Hematopoietic multipotent progenitor cell treated with erythropoietin and hydrocortisone succinate and interleukin-3 and kit ligand, for 17 days (in vitro differentiated cells): Measurements from ENCODE around the gene MARCHF7.
"Not testable (repeated sequence)": the region's sequence is repeated elsewhere in the genome, so short reads cannot be mapped to it uniquely, and the experiment has no call there.

Experiments
- DNase-seq: peaks from one replicate; pipeline ENCODE4 v3.0.0-alpha.2; 2015; ENCODE audit warnings: low spot score

The MARCHF7 gene

GRCh38 chr2:159720676-159721075 is 8.4 kb downstream of the MARCHF7 start:
- DNase-seq = no peak

- no peak for DNase-seq
Measured at GRCh38 chr2:159722580-159722979, 10.3 kb downstream of the MARCHF7 start.

- DNase-seq = not testable (repeated sequence)
Measured at GRCh38 chr2:159724795-159725572, 12.7 kb downstream of the MARCHF7 start.

- no peak for DNase-seq
Measured at GRCh38 chr2:159725713-159726112, 13.4 kb downstream of the MARCHF7 start.

DNA sequence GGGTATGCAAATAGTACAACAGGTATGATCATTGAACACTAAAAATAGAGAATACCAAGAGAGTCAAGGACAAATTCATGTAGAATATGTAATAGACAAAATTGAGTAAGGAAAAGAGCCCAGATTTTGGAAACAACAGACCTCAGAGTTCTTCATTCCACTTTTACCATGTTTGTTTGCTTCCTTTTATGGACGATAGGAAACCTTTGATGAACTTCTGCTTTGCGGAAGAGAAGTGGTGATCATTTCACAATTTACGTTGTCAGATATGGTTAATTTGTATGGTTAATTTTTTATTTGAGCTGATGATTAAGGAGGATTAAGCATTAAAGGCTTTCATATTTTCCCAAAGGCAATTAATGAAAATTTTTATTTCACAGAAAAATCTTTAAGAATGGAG is 16.3 kb downstream of the MARCHF7 start:
- DNase-seq = no peak

GRCh38 chr2:159735648-159736047 is 23.3 kb downstream of the MARCHF7 start:
- no peak for DNase-seq

DNA sequence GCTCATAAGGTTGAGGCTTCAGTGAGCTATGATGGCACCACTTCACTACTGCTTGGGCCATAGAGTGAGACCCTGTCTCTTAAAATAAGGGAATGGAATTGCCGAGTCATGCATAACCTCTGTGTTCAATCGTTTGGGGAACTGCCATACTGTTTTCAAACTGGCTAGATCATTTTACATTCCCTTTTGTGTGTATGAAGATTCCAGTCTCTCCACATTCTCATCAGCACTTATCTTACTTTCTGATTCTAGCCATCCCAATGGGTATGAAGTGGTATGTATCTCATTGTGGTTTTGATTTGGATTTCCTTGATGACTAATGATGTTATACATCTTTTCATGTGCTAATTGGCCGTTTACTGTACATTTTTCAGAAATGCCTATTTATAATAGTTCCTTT is 23.7 kb downstream of the MARCHF7 start:
- no peak for DNase-seq

DNA sequence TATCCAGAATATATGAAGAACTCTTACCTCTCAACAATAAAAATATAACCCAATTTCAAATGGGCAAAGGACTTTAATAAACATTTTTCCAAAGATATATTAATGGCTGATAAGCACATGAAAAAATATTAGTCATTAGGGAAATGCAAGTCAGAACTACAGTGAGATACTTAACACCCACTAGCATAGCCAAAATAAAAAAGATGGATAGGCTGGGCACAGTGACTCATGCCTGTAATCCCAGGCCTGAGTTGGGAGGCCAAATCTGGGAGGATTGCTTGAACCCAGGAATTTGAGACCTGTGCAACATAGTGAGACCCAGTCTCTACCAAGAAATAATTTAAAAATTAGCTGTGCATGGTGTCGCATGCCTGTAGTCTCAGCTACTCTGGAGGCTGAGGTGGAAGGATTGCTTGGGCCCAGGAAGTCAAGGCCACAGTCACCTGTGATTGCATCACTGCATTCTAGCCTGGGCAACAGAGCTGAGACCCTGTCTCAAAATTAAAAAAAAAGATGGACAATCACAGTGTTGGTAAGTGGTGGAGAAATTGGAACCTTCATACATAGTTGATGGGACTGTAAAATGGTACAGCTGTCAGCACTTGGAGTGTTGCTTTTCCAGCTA is 25.1 kb downstream of the MARCHF7 start:
- DNase-seq = no peak

GRCh38 chr2:159737917-159738296 is 25.6 kb downstream of the MARCHF7 start:
- DNase-seq = no peak

GRCh38 chr2:159738509-159739390 is 26.4 kb downstream of the MARCHF7 start:
- no peak for DNase-seq

- no peak for DNase-seq
Measured at GRCh38 chr2:159742846-159743245, 30.5 kb downstream of the MARCHF7 start.

- no peak for DNase-seq
Measured at GRCh38 chr2:159744363-159744762, 32.1 kb downstream of the MARCHF7 start.

DNA sequence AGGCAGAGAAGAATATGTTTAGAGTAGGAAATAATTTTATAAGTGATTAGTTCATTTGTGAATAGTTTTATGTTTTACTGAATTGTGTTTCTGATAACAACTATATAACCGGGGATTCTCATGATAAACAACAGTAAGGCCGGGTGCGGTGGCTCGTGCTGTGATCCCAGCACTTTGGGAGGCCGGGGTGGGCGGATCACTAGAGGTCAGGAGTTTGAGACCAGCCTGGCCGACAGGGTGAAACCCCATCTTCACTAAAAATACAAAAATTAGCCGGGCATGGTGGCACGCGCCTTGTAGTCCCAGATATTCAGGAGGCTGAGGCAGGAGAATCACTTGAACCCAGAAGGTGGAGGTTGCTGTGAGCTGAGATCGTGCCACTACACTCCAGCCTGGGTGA is 32.9 kb downstream of the MARCHF7 start:
- not testable (repeated sequence) for DNase-seq

- no peak for DNase-seq
Measured at GRCh38 chr2:159748089-159748488, 35.8 kb downstream of the MARCHF7 start.

DNA sequence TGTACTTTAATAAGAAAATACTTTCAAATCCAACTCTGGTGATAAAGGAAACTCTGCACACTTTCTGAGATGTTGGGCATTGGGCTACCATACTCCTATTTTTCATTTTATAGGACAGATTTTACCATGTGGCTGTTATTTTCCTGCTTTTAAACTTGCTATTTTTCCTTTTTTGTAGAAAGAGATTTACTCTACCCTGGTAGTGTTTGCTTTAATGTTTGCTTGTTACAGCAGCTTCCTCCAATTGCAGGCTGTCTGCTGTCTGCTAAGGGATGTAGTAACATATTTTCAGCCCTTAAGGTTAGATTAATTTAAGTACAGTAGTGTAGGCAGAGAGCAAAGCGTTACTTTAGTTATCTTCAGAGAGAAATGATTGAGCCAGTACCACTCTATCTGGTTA is 38.6 kb downstream of the MARCHF7 start:
- DNase-seq = no peak

DNA sequence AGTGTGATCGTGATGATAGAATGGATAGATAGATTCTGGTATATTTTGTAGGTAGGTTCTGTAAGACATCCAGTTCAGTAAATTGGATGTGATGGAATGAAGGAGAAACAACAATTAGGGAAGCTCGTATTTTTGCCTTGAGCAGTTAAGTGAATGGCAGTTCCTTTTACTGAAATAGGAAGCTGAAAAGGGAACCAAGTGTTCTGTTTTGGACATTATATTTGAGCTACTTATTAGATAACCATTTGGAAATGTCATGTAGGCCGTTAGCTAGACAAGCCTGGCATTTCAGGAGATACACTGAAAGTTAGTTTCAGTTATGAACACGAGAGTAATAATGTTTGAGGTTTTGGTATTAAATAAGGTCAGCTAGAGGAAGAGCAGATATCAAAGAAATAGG is 41.5 kb downstream of the MARCHF7 start:
- DNase-seq = no peak

GRCh38 chr2:159755014-159755413 is 42.7 kb downstream of the MARCHF7 start:
- DNase-seq = no peak

DNA sequence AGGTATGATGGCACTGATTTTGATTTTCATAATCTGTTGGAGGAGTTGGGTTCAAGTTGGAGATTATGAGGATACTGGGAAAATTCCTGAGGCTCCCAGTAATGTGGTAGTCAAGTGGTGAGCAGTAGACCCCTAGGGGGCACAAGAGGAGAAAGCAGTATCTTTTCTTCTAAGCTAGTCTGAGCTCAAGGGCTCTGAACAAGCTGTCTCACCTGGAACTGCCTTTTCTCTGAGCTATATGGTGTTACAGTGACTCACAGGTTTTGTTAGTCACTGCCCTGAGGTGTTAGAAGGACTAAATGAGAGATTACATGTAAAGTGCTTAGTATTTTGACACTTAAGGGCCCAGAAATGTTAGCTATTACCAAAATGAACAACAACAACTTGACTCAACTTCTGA is 43.5 kb downstream of the MARCHF7 start:
- no peak for DNase-seq

- no peak for DNase-seq
Measured at GRCh38 chr2:159758239-159758638, 45.9 kb downstream of the MARCHF7 start.

- DNase-seq = no peak
Measured at GRCh38 chr2:159758686-159759085, 46.4 kb downstream of the MARCHF7 start.

DNA sequence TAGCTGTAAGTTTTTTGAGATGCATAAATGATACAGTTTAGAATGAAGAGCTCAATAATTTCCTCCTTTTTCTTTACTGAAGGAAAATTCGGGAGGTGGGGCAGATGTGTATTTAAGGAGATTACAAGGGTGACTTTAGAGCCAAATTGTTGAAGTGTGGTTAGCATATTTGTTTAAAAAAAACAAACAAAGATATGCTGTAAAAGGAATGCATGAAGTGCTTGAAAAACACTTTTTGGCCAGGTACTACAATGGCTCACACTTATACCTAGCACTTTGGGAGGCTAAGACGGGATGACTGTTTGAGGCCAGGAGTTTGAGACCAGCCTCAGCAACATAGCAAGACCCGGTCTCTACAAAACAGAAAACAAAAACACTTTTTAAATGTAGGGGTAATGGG is 47.3 kb downstream of the MARCHF7 start:
- no peak for DNase-seq

- no peak for DNase-seq
Measured at GRCh38 chr2:159760326-159760725, 48.0 kb downstream of the MARCHF7 start.

DNA sequence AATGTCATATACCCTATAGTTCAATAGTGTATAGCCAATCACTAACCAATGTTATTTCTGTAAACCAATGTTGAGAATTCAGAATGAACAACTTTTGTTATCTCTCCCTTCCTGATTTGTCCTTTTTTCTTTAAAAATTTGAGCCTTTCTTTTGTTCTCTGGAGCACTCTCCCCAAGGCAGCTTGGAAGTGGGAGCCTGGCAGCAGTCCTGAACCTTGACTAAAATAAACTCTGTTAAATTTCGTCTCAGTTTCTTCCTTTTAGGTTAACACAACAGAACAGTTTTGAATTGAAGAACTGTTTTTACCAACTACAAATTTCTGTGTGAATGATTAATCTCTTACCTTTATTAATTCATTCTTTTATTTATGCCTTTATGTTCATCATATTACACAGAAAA is 49.8 kb downstream of the MARCHF7 start:
- no peak for DNase-seq
